Activated effector memory CD4-positive, alpha-beta T cell treated with anti-CD3 and anti-CD28 coated beads, Interleukin-2, amount 50 U/mL, for 16 hours (primary cell): ENCODE measurements around the gene RGS17.
"Not testable (repeated sequence)": the region's sequence is repeated elsewhere in the genome, so short reads cannot be mapped to it uniquely, and the experiment has no call there.

Source experiments
- DNase-seq: peaks from one replicate; pipeline ENCODE4 v3.0.0-alpha.2; 2020

RGS17 gene

GRCh38 chr6:153123801-153124200 lies 7.3 kb downstream of the RGS17 start:
- no peak for DNase-seq

- no peak for DNase-seq
Measured at GRCh38 chr6:153121311-153121710, 9.8 kb downstream of the RGS17 start.

- DNase-seq, result no peak
Measured at GRCh38 chr6:153117986-153118879, 12.8 kb downstream of the RGS17 start.

- DNase-seq, result not testable (repeated sequence)
Measured at GRCh38 chr6:153111082-153111481, 20.0 kb downstream of the RGS17 start.

DNA sequence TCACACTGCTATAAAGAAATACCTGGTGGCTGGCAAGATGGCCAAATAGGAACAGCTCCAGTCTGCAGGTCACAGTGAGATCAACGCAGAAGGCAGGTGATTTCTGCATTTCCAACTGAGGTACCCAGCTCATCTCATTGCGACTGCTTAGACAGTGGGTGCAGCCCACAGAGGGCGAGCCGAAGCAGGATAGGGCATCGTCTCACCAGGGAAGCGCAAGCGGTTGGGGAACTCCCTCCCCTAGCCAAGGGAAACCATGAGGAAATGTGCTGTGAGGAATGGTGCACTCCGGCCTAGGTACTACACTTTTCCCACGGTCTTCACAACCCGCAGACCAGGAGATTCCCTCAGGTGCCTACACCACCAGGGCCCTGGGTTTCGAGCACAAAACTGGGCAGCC lies 20.5 kb downstream of the RGS17 start:
- not testable (repeated sequence) for DNase-seq

- DNase-seq, result no peak
Measured at GRCh38 chr6:153108315-153108714, 22.8 kb downstream of the RGS17 start.

GRCh38 chr6:153106021-153106420 lies 25.1 kb downstream of the RGS17 start:
- DNase-seq, result no peak

- no peak for DNase-seq
Measured at GRCh38 chr6:153104220-153104619, 26.9 kb downstream of the RGS17 start.

DNA sequence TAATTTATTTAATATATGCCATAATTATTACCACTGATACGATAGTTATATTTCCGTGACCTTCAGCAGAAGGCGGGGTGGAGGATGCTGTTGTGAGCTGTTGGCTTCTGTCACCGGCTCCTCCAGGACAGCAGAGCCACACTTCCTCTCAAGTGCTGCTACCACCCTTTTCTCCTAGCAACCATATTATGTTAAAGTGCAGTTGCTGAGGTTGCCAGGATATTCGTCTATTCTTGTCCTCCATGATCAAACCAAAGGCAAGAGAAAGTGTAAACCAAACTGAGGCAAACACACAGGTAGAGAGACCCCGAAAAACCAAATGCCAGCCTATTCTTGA lies 27.8 kb downstream of the RGS17 start:
- DNase-seq, result no peak

DNA sequence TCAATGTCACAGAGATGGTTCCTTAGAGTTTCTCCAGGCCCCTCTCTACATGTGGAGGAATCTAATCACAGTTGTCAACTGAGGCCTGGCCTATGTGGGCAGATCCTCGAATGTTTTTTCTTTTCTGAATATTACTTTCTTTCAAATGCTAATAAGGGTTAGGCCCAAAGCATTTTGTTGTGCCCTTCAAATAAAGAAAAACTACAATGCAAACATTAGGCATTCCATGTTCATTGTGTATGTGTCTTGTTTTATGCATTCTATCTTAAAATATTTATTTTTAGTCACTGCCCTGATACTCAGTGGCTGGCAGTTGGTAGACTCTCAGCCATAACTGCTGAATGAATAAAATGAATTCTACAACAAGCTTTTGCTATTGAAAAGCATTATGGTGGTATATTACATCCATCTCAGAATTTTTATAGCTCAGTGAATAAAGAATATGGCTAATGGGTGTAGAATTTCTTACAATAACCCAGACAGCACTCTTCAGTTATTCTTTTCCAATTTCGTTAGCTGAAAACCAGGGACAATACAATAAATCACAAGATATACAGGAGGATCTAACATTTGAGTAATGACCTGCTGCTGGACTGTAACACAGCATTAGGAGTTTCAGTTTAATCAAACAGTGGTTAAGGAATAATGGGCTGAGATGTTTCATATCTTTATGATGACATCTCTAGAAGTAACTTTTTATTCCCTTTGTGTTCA lies 28.3 kb downstream of the RGS17 start:
- no peak for DNase-seq

GRCh38 chr6:153101461-153101860 lies 29.6 kb downstream of the RGS17 start:
- DNase-seq, result no peak

DNA sequence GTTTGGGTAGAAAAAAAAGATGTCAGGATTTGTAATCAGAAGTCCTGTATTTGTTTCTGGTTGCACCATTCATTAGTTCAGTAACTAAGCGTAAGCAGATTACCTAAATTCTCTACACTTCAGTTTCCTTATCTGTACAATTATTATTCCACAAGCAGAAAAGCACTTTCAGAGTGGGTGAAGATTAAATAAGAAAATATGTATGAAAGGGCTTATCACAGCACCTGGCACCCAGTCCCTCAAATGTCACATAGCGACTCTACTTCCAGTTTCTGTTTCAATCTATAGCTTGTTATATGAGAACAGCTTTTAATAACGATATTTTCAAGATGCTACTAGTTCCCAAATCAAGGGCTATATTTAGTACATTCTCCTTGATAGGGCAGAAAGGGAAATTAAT lies 31.4 kb downstream of the RGS17 start:
- DNase-seq, result no peak

- no peak for DNase-seq
Measured at GRCh38 chr6:153096792-153097191, 34.3 kb downstream of the RGS17 start.

DNA sequence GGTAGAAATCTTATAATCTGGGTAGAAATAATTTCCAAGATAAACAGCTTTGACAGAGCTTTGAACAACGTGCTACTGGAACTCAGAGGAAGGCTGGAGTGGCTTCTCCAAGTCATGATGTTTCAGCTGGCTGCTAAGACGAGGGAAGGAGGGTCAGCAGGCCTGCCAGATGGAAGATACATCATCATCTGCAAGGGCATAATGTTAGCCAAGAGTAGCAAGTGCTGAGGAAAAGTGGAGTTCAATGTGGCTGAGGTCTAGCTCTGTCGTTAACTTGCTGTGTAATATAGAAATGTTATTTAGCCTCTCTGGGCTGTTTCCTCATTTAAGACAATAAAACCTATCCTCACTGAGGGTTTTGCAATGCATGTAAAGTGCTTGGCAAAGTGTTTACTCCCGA lies 35.1 kb downstream of the RGS17 start:
- no peak for DNase-seq

- DNase-seq, result no peak
Measured at GRCh38 chr6:153092082-153093013, 38.7 kb downstream of the RGS17 start.

GRCh38 chr6:153090241-153090930 lies 40.7 kb downstream of the RGS17 start:
- DNase-seq, result no peak

DNA sequence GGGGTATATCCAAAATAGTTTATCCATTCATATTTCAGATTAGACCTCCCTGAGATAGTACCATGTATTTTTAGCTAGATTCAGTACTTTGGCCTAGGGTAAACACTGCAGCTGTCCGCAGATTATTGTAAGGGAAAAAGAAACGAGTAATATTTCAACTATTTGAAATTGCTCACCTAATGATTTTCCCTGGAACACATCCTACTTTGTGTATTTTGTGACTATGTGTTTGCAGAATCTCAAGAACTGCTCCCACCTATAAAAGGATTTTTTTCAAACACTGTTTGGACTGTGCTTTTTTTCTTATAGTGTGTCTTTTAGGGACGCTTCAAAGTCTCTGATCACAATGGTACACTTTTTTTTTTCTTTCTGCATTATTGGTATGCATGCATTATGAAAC lies 42.3 kb downstream of the RGS17 start:
- no peak for DNase-seq

DNA sequence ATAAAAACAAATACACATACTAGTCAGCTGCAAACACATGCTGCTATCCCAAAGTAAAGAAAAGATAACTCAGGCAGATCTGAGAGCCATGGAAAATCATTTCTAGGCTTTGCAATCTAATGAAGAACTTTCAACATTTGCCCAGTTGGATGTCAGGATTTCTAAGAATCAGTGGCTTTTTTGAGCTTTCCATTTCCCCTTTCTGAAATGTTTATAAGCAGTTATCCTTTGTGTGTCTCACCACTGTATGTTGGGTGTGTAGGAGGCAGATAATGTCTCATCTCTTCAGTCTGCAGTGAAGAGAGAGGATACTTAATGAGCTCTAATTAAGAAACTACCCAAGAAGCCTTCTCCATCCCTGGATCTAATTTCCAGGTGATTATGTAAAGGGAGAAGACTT lies 43.6 kb downstream of the RGS17 start:
- DNase-seq, result no peak

- DNase-seq, result no peak
Measured at GRCh38 chr6:153086225-153086990, 44.7 kb downstream of the RGS17 start.

DNA sequence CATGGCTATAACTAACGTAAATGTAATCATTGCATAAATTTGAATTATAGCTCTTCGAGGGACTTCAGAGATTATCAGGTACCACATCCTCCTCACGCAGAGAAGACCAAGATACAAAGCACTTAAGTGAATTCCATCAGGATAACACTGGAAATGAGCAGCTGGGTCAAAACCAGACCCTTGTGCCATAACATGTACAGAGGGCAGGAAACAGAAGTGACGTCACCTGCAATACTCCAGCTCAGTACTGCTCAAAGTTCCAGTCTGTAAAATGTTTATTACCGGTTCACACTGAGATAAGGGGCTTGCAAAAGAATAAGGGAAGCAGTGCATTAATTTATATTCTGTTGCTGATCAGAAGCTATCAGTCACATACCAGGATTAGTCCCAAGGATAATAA lies 45.8 kb downstream of the RGS17 start:
- DNase-seq, result no peak

DNA sequence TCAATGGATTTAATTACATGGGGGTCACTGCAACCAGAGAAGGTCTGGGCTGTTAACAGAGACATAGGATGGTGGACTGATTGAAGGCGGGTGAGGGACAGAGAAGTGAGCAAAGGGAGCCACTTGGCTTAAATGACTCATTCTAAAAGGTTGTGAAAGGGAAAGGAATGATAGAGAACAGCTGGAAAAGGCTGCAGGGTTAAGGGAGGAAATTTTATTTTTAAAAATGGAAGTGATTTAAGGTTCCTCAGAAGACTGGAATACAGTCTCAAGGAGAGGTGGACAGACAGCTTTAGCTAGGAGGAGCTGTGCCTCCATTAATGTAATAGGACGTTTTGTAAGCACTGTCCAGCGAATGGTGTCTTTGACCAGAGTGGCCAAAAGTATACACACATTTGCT lies 46.7 kb downstream of the RGS17 start:
- no peak for DNase-seq

GRCh38 chr6:153083869-153084268 lies 47.2 kb downstream of the RGS17 start:
- no peak for DNase-seq
